GM12872 (cell line): ENCODE results near the gene DPP6.

ENCODE experiments used
- CTCF ChIP-seq: IDR thresholded peaks from 3 replicates; pipeline ENCODE4 v1.5.1; 2011; ENCODE audit warnings: low read depth, mild to moderate bottlenecking, low read length, moderate library complexity; ENCODE audit not compliant: insufficient read depth

DPP6 gene

GRCh38 chr7:154781369-154782303 lies 729.4 kb downstream of the DPP6 start:
- TF ChIP-seq CTCF: no peak

GRCh38 chr7:154783281-154783909 lies 731.2 kb downstream of the DPP6 start:
- TF ChIP-seq CTCF: no peak

GRCh38 chr7:154785898-154786297 lies 733.7 kb downstream of the DPP6 start:
- TF ChIP-seq CTCF: no peak

- peak; percentile 29; the same call in 1 of the 3 replicates for TF ChIP-seq CTCF
Measured at GRCh38 chr7:154789404-154789803, 737.2 kb downstream of the DPP6 start.

- no peak for TF ChIP-seq CTCF
Measured at GRCh38 chr7:154791611-154792010, 739.4 kb downstream of the DPP6 start.

GRCh38 chr7:154792436-154793055 lies 740.3 kb downstream of the DPP6 start:
- no peak for TF ChIP-seq CTCF

- peak; percentile 48 for TF ChIP-seq CTCF
Measured at GRCh38 chr7:154794147-154794780, 742.1 kb downstream of the DPP6 start.
